Tibial nerve (tissue), 4 donors: Measurements from ENCODE around the gene GTSF1L. TPM values are rescaled to one million over a fixed set of nuclear protein-coding genes. Genes with fewer than 3 reads are reported as not detected.

ENCODE experiments used
- DNase-seq, 2 donors: peaks; one replicate each; pipeline ENCODE4 v3.0.0-alpha.2; 2019; ENCODE audit warnings: low spot score in 2 of 2
- H3K27ac ChIP-seq, 4 donors: fragments of 200-600 bp; sonication (generic) in 3 of 4; one replicate each; pipeline ENCODE4 v1.5.1; 2017 to 2019; ENCODE audit warnings: mild to moderate bottlenecking in 1 of 4
- H3K27me3 ChIP-seq, 2 donors: fragments of 200-600 bp; sonication (generic) in 1 of 2; one replicate each; pipeline versions ENCODE4 v1.5.1 to v1.6.0; 2017 to 2019
- H3K36me3 ChIP-seq, 3 donors: fragments of 200-600 bp; sonication (generic); one replicate each; pipeline ENCODE4 v1.5.1; 2018 to 2019
- H3K4me1 ChIP-seq, 4 donors: fragments of 200-600 bp; sonication (generic) in 3 of 4; one replicate each; pipeline ENCODE4 v1.5.1; 2017 to 2019
- H3K4me3 ChIP-seq, 4 donors: fragments of 200-600 bp; sonication (generic) in 3 of 4; one replicate each; pipeline ENCODE4 v1.5.1; 2017 to 2019; ENCODE audit warnings: mild to moderate bottlenecking in 1 of 4, moderate library complexity in 1 of 4
- H3K9me3 ChIP-seq, 4 donors: fragments of 200-600 bp; sonication (generic) in 3 of 4; one replicate each; pipeline ENCODE4 v1.5.1; 2017 to 2019
- CTCF ChIP-seq, 5 experiments: fragments of 200-600 bp in 3 of 5; fragments of 450-650 bp in 2 of 5; sonication (generic) in 3 of 5; IDR thresholded peaks; one replicate each; pipeline ENCODE4 v1.5.1; 2016 to 2019; ENCODE audit warnings: antibody characterized with exemption in 5 of 5, mild to moderate bottlenecking in 3 of 5, moderate library complexity in 2 of 5
- EP300 ChIP-seq, 2 donors: sonication (generic); formaldehyde crosslinking; IDR thresholded peaks; one replicate each; pipeline ENCODE4 v1.6.1; 2017; ENCODE audit warnings: antibody characterized with exemption in 2 of 2, mild to moderate bottlenecking in 1 of 2
- POLR2A ChIP-seq, 2 donors: fragments of 450-650 bp; IDR thresholded peaks; one replicate each; pipeline ENCODE4 v1.6.1; 2017; ENCODE audit warnings: antibody characterized with exemption in 2 of 2, mild to moderate bottlenecking in 2 of 2, moderate library complexity in 2 of 2
- WGBS, 2 donors: methylation state at CpG; one replicate each; pipeline ENCODE4 v1.1.5; 2018; 5-methylcytosine and 5-hydroxymethylcytosine counted together
- total RNA-seq, 4 donors: library from RNA; depleted of rRNA; stranded (reverse); fragments of >200 nt; gene quantifications; one replicate each; pipeline ENCODE4 v1.1.0, GENCODE V29; 2016

The GTSF1L gene
- total RNA-seq, 4 donors from 2014 or later, result not detected

GRCh38 chr20:43726333-43726732 is 469 bp downstream of the GTSF1L start:
- no peak for DNase-seq
- WGBS, 2 donors, result 77 to 80% methylated on average over 10 of the region's 10 CpGs
- Histone ChIP-seq H3K4me3 (no peak overlapping the region), H3K36me3 (no peaks in the 10 kb centered on the region), H3K27ac (no peak overlapping the region), H3K9me3 (peaks cover 0 to 2% (median 0%) of the 10 kb centered on the region in 4 donors), H3K4me1 (no peaks in the 10 kb centered on the region), H3K27me3 (no peaks in the 10 kb centered on the region)
- TF ChIP-seq POLR2A (IDR thresholded peaks at IDR 0.05) (no peak), CTCF (IDR thresholded peaks at IDR 0.05) (no peak), EP300 (IDR thresholded peaks at IDR 0.05) (no peak)

- Histone ChIP-seq H3K4me1 (no peaks in the 10 kb centered on the region), H3K27me3 (no peaks in the 10 kb centered on the region), H3K36me3 (no peaks in the 10 kb centered on the region), H3K4me3 (no peak overlapping the region), H3K9me3 (peaks cover 0 to 2% (median 0%) of the 10 kb centered on the region in 4 donors), H3K27ac (no peak overlapping the region)
- no peak for TF ChIP-seq EP300 (IDR thresholded peaks at IDR 0.05)
- no peak for TF ChIP-seq POLR2A (IDR thresholded peaks at IDR 0.05)
- no peak for TF ChIP-seq CTCF (IDR thresholded peaks at IDR 0.05)
- WGBS, 2 donors, result 72 to 73% methylated on average over 2 of the region's 2 CpGs
- no peak for DNase-seq
These were observed 1.1 kb downstream of the GTSF1L start for GRCh38 chr20:43725666-43726065.

- no peak overlapping the region for H3K4me3 ChIP-seq
- no peaks in the 10 kb centered on the region for H3K27me3 ChIP-seq
- H3K9me3 ChIP-seq, result peaks cover 0 to 2% (median 0%) of the 10 kb centered on the region in 4 donors
- WGBS, 2 donors, result 90% methylated on average over 5 of the region's 5 CpGs
- no peak overlapping the region for H3K27ac ChIP-seq
- TF ChIP-seq POLR2A (IDR thresholded peaks at IDR 0.05), result no peak
- TF ChIP-seq CTCF (IDR thresholded peaks at IDR 0.05), result no peak
- H3K4me1 ChIP-seq, result no peaks in the 10 kb centered on the region
- DNase-seq, result no peak
- H3K36me3 ChIP-seq, result no peaks in the 10 kb centered on the region
These were observed 2.4 kb downstream of the GTSF1L start for GRCh38 chr20:43724383-43724782.

- DNase-seq, result no peak
- H3K9me3 ChIP-seq, result peaks cover 0 to 1% (median 0%) of the 10 kb centered on the region in 4 donors
- no peak for TF ChIP-seq EP300 (IDR thresholded peaks at IDR 0.05)
- TF ChIP-seq POLR2A (IDR thresholded peaks at IDR 0.05), result no peak
- no peak for TF ChIP-seq CTCF (IDR thresholded peaks at IDR 0.05)
- H3K27me3 ChIP-seq, result no peaks in the 10 kb centered on the region
- 84 to 90% methylated on average over 3 of the region's 3 CpGs for WGBS, 2 donors
- no peaks in the 10 kb centered on the region for H3K4me1 ChIP-seq
- no peak overlapping the region for H3K27ac ChIP-seq
- no peak overlapping the region for H3K4me3 ChIP-seq
- no peaks in the 10 kb centered on the region for H3K36me3 ChIP-seq
These were observed 3.1 kb downstream of the GTSF1L start for GRCh38 chr20:43723735-43724134.

GRCh38 chr20:43723186-43723585 is 3.6 kb downstream of the GTSF1L start:
- TF ChIP-seq POLR2A (IDR thresholded peaks at IDR 0.05) (no peak), CTCF (IDR thresholded peaks at IDR 0.05) (no peak), EP300 (IDR thresholded peaks at IDR 0.05) (no peak)
- no peak for DNase-seq
- Histone ChIP-seq H3K36me3 (no peaks in the 10 kb centered on the region), H3K9me3 (no peaks in the 10 kb centered on the region), H3K27ac (no peak overlapping the region), H3K4me1 (no peaks in the 10 kb centered on the region), H3K4me3 (no peak overlapping the region), H3K27me3 (no peaks in the 10 kb centered on the region)
- 58 to 70% methylated on average over 4 of the region's 4 CpGs for WGBS, 2 donors
